GM19193 (cell line): ENCODE data around the gene EFNA3.

Experiments used
- POLR2A ChIP-seq: IDR thresholded peaks from 4 replicates; pipeline ENCODE4 v1.6.1; 2011; ENCODE audit not compliant: insufficient read depth, insufficient read length; ENCODE audit errors: extremely low read depth

The EFNA3 gene

DNA sequence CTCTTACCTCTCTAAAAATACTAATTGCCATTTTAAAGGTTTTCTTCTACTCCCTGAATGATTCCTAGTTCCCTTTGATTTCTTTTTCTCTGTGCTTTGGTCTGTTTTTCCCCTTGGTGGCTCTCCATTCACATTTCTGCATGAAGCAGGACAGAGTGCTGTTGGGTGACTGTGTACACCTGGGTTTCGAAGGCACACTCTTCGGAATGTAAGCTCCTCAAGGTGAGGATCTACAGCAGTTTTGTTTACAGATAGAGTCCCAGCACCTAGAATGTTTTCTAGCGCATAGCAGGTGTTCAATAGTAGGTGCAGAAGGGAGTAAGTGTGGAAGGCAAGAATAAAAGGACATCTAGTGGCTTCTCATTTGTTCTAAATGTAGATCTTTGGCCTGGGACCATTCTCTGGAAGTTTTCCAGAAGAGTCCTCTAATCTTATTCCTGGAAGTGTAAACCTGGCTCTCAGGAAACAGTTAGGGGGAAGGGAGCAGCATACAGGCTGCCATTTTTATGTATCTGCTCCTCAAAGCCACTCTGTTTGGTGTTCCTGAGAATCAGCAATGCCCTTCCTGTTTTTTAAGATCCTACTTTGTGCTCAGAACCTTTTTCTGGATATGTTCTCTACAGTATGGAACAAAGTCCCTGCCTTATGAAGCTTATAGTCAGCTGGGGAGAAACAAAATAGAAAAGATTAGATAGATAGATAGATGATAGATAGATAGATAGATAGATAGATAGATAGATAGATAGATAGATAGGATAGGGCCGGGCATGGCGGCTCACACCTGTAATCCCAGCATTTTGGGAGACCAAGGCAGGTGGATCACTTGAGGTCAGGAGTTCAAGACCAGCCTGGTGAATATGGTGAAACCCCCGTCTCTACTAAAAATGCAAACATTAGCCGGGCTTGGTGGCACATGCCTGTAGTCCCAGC, 26.2 kb downstream of the EFNA3 start:
- no peak for TF ChIP-seq POLR2A

DNA sequence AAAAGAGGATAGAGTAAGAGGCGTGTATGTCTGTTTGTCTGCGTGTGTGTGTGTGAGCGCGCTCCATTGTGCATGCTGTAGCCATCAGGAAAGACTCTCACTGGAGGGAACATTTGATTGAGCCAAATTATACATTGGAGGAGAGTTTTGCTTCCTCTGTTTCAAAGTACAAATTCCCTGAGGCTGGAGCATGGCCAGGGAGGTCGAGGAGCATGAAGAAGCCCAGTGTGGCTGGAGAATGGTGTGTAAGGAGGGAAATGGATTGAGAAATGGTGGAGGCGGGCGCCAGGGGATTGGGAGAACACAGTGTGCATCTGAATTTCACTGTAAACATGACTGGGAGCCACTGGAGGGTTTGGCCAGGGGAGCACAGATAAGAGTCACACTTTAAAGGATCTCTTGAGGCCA, 27.0 kb downstream of the EFNA3 start:
- no peak for TF ChIP-seq POLR2A

DNA sequence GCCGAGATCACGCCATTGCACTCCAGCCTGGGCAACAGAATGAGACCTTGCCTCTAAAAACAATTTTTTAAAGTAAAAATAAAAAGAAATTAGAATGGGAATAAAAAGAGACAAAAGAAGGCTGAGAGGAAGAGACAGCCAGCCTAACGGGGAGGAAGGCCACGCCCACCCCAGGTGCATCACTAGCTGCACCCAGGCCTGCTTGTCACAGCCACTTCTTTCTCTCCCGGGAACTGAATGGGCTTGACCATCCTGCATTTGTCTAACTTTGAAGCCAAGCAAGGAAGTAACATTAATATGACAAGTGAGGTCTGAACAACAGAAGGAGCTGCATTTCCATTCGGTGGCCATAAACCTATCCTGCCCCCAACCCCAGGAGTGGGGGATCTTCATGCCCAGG, 28.2 kb downstream of the EFNA3 start:
- no peak for TF ChIP-seq POLR2A

DNA sequence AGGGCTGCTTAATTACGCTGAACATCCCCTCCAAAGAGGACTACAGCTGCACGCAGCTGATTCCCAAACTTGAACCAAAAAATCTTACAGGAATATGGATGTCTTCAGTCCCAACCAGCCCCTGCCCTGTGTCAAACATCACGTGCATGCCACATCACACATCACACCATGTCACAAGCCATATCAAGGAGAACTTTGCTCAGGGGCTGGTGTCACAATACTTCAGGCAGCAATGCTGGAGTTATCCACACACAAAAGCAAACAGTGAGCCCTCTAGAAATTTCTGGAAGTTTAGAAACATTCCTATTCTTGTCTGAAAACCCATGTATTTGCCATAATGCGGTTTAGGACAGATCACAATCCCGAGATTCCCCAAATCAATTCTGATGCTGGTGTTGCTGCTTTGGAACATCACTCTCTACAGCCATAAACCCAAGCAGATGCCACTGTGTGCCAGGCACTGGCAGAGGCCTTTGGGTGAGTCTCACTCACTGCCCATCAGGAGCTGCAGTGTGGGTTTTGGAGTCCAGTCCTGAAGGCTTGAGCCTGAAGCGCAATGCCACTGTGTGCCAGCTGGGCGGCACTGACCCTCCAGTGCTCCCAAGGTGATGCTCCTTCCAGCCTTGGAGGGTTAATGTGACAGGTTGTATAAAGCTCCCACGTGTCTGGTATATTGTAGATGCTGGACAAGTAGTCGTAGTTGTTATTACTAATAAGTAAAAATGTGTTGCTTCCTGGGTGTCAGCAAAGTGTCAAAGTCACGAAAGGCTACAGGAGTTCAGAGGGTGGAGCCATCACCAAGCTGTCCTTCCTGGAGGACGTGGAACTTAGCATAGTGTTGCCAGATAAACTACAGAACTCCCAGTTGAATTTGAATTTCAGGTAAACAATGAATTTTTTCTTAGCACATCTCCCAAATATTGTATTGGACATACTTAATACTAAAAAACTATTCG, 28.9 kb downstream of the EFNA3 start:
- TF ChIP-seq POLR2A, result no peak

DNA sequence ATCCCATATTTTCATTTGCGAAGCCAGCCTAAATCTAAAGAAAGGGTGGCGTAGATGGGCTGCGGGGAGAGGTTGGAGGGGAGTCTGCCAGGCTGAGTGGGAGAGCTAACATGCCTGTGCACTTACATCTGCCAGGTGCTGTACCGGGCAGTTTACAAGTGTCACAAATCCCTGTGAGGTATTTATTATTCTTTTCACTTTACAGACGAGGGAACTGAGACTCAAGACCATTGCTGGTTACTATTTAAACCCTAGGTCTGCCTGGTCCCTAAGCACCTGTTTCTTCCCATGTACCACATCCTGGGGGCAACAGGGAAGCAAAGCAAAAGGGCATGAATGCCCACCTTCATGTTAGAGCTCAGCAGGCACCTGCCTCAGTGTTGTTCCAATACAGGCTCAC, 29.7 kb downstream of the EFNA3 start:
- TF ChIP-seq POLR2A, result no peak

DNA sequence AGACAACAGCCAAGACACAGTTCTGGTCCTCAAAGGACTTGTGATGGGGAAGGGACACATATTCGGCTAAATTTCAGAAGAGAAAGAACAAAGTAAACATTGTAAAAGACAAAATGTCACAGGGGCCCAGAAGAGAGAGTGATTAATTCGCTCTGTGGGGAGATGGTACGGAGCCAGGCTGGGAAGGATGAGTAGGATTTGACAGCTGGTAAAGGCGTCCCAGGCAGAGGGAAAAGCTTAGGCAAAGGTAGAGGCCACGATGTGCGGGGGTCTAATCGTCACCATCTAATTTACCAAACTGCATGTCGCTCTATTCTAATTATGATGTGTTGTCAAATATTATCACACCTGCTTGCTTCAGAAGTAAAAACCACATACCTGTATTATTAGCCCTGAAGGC, 31.7 kb downstream of the EFNA3 start:
- no peak for TF ChIP-seq POLR2A

DNA sequence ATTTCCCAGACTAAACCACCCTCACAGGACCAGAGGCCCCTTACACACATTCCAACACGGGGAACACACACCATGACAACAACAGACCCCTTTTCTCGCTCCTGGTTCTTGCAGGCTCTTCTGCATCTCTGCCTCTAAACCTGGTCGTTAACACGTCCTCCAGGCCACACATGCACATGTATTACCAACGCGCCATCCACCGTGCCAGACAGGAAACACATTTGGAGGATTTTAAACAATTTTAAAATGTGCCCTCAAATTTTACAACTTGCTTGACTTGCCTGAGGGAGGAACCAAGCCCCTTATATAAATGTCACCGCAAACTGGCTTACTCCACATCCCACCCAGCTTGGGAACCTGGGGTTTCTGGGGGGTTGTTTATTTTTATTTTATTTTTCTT, 32.2 kb downstream of the EFNA3 start:
- TF ChIP-seq POLR2A, result no peak

DNA sequence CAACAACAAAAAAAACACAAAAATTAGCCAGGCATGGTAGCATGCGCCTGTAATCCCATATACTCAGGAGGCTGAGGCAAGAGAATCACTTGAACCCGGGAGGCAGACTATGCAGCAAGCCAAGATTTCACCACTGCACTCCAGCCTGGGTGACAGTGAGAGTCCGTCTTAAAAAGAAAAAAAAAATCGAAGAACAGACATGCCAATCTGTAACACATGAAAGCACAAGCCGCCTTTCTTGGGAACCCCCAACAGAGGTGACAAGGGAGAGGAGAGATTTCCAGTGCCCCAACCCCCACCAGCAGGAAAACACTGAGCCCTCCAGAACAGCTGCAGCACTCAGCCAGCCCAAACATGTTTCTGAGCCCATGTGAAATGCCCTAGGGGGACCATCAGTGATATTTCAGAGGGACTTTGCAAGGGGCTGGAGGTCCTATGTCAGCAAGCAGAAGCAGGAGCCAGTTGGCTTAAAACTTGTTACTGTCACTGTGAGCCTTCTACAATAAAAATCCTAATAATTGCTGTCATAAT, 34.9 kb downstream of the EFNA3 start:
- TF ChIP-seq POLR2A, result no peak

DNA sequence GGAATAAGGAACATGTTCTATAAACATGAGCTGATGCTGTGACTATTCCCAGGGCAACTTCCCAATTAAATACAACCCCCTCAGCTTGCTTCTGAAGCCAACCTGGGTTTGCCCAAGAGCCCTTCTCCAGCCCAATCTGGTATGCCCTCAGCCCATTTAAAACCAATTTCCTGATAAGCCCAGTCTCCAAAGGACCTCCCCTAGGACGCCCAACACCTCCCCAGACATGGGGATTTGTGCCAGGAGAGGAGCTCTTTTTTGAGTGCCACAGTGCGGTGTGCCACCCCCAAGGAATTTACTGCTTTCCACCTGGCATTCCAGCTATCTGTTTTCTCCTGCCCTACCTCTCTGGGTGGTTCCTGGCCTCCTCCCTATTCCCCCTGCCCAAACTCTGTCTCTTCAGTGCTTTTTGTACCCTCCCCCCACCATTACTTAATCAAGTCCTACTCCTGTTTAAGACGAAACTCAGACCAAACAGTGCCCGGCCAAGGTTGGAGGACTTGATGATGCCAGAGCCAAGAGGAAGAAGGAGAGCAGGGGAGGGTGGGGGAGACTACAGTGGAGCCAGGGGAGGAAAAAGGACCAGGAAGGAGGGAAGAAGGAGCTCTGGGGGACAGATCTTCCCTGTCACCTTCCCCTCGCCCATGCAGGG, 37.6 kb downstream of the EFNA3 start:
- no peak for TF ChIP-seq POLR2A

DNA sequence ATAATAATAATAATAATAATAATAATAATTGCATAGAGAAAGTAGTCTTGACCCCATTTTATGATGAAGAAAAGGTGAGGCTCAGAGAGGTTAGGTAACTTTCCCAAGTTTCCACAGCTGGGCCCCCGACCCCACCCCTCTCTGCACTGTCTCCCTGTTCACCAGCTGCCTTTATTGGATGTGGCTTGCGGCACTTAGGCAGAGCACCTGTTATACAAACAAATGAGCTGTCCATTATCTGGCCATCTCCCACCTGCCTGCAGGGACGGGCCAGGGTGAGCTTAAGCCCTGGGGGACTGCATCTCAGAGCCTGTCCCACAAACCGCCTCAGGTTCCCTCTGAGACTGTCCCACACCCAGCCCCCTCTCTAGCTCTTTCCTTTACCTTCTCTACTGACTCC, 39.0 kb downstream of the EFNA3 start:
- no peak for TF ChIP-seq POLR2A

DNA sequence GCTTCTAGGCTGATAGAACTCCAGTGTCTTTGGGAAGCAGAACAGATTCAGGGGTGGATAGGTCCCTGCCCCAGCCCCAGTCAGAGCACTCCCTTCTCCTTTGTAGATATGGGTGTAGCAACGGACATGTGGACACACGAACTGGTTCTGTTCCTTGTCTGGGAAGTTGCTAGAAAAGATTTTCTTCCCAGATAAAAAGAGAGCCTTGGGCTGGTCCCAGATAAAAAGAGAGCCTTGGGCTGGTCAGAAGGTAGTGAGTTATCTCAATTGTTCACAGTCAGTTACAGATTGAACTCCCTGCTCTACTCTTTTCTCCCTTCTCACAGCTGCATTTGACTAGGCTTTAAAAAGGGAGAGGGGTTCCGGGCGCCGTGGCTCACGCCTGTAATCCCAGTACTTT, 41.6 kb downstream of the EFNA3 start:
- TF ChIP-seq POLR2A, result no peak

DNA sequence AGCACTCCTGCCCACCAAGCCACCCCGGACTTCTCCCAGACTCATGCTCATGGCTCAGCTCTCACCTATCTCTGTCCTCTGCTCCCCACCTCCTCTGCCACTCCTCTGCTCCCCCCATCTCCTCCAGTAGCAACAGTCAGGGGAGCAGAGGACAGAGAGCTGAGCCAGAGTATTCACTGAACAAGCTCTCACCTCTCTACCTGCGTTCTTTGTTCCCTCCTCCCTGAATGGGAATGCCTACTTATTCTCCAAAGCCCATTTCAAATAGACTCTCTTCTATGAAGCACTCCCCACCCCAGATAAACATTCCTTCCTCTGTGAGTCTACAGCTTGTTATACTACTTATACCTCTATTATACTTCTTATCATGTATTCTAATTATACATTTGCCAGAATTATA, 42.6 kb downstream of the EFNA3 start:
- TF ChIP-seq POLR2A, result no peak

DNA sequence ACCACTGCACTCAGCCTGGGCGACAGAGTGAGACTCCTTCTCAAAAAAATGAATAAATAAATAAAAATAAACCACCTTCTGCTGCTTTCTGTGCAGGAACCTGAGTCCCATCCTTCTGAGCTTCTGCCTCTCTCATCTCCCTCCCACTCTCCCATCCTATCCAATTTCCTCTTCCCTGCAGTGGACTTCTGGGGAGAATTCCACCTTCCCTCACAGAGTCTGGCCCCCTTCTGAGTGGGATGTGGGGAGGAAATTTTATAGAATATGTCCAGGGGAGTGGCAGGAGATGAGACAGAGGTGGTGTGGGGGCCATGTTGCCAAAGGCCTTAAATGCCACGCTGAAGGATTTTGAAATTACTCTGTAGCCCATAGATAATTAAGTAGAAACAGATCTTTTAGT, 43.7 kb downstream of the EFNA3 start:
- TF ChIP-seq POLR2A, result no peak

DNA sequence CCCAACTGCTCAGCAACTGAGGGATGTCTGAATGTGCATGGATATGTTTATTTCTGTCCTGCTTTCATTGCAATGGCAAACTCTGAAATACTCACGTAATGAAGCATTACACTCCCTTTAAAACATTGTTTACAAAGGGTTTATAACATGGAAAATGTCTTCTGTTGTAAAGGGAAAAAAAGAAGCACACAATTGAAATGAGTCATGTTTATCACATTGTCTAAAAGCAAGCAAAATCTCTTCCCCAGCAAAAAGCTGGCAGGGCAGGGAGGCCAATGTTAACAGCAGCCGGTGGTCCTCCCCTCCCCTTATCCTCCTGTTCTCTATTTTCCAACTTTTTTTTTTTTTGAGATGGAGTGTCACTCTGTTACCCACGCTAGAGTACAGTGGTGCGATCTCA, 45.2 kb downstream of the EFNA3 start:
- TF ChIP-seq POLR2A, result no peak

DNA sequence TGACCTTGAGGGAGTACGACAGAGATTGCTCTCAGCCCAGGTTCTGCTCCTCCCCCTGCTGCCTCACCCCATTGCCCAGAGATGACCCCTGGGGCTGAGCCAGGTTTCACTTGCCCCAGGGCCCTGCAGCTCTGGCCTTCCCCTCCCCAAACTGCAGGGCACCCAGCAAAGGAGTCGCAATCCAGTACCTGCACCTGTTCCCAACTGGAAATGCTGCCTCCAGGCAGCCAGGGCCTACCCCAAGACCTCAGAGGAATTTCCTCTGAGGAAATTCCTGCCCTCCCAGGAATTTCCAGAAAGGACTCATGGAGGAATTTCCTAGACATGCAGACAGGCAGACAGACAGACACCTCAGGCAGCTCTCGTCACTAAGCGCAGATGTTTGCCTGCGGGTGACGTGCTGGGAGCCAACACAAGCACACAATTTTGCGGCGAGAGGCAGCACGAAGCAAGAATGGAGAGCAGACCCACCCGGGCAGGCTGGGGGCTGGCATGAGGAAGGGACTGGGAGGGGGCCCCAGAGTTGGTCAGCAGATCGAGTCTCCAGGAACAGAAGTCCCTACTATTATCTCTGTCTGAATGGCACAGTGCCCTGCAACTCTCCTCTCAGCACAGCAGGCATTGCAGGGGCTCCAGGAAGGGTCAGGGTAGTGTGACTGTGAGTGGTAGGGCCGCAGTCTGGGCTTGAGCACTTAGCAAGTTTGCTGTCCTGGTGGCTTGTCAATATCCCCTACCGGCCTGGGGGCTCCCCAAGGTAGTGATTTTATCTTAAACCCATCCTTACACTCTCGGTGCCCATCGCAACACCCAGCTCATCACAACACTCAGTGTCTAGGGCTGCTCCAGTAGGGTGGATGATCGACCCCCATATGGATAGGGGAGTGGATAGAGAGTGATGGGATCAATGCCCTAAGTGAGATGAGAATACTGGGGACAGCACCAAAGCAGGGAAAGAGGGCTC, 46.1 kb downstream of the EFNA3 start:
- no peak for TF ChIP-seq POLR2A

DNA sequence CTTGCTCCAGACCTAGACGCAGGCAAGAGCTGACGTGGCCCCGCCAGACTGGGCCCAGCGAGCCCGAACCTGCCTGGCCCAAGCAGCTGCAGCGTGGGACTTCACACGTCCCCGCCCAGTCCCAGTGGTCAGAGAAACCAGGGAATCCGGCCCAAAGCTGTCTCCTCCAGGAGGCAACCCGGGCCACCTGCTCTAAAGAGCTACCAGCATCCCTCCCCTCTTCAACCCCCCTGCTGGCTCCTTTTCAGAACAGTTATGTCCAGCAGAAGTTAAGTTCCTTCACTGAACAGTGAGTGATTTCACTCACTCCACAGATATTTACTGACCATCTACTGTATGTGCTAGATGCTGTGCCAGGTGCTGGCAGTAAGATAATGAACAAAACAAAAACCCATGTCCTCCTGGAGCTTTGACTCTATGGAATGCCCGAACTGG, 46.9 kb downstream of the EFNA3 start:
- TF ChIP-seq POLR2A, result no peak
